CD14-positive monocyte (primary cell): ENCODE results near the gene HECW1. TPM values are rescaled to one million over a fixed set of nuclear protein-coding genes. Genes with fewer than 3 reads are reported as not detected.

Experiments used
- DNase-seq, 3 donors: peaks; one replicate each; pipeline ENCODE4 v3.0.0-alpha.2; 2011 to 2022
- H2AFZ ChIP-seq: 2 replicates; pipeline ENCODE4 v1.6.0; 2012; ENCODE audit warnings: mild to moderate bottlenecking, low read depth, low read length, inconsistent platforms; ENCODE audit not compliant: insufficient read depth, poor library complexity, severe bottlenecking
- H3K27ac ChIP-seq, 2 donors: 1 replicate in 1 of 2; 2 replicates in 1 of 2; pipeline ENCODE4 v1.5.1; 2012 to 2013; ENCODE audit warnings: low read length in 2 of 2, control low read depth in 1 of 2, inconsistent platforms in 1 of 2, low read depth in 1 of 2, mild to moderate bottlenecking in 1 of 2
- H3K27me3 ChIP-seq, 2 donors: one replicate each; pipeline versions ENCODE4 v1.6.0 to v1.6.1; 2011 to 2013; ENCODE audit warnings: low read length in 2 of 2; ENCODE audit not compliant: control insufficient read depth in 2 of 2, insufficient read depth in 2 of 2
- H3K36me3 ChIP-seq, 2 donors: replicated peaks in 1 of 2; 1 replicate in 1 of 2; 2 replicates in 1 of 2; pipeline versions ENCODE4 v1.5.1 to v1.6.1; 2012 to 2013; ENCODE audit warnings: low read length in 2 of 2, control low read depth in 1 of 2, inconsistent platforms in 1 of 2, mild to moderate bottlenecking in 1 of 2; ENCODE audit not compliant: insufficient read depth in 2 of 2, control insufficient read depth in 1 of 2
- H3K4me1 ChIP-seq, 2 donors: 1 replicate in 1 of 2; 2 replicates in 1 of 2; pipeline versions ENCODE4 v1.5.1 to v1.6.1; 2012 to 2013; ENCODE audit warnings: low read length in 2 of 2, control low read depth in 1 of 2, inconsistent platforms in 1 of 2, mild to moderate bottlenecking in 1 of 2, moderate library complexity in 1 of 2; ENCODE audit not compliant: insufficient read depth in 2 of 2, control insufficient read depth in 1 of 2
- H3K4me2 ChIP-seq: replicated peaks from 2 replicates; pipeline ENCODE3; 2012; ENCODE audit warnings: low read length, moderate library complexity, mild to moderate bottlenecking; ENCODE audit not compliant: poor library complexity, severe bottlenecking; ENCODE audit errors: extremely low read depth
- H3K4me3 ChIP-seq, 3 experiments: fragments of 200-600 bp in 1 of 3; sonication (generic) in 1 of 3; replicated peaks in 1 of 3; 1 replicate in 2 of 3; 2 replicates in 1 of 3; pipeline ENCODE4 v1.5.1; 2011 to 2013; ENCODE audit warnings: low read length in 3 of 3, mild to moderate bottlenecking in 3 of 3, control low read depth in 2 of 3, low read depth in 2 of 3, inconsistent platforms in 1 of 3, moderate library complexity in 1 of 3
- H3K79me2 ChIP-seq: 2 replicates; pipeline ENCODE4 v1.6.0; 2012; ENCODE audit warnings: mild to moderate bottlenecking, control low read depth, inconsistent platforms, low read length, moderate library complexity; ENCODE audit not compliant: insufficient read depth
- H3K9ac ChIP-seq: 2 replicates; pipeline ENCODE4 v1.6.0; 2017; ENCODE audit warnings: low read length, mild to moderate bottlenecking; ENCODE audit not compliant: insufficient read depth, poor library complexity, severe bottlenecking
- H3K9me3 ChIP-seq, 2 donors: replicated peaks in 1 of 2; 1 replicate in 1 of 2; 2 replicates in 1 of 2; pipeline versions ENCODE4 v1.5.1 to v1.6.1; 2012 to 2013; ENCODE audit warnings: low read length in 2 of 2, control low read depth in 1 of 2; ENCODE audit not compliant: control insufficient read depth in 1 of 2, insufficient read depth in 1 of 2
- H4K20me1 ChIP-seq: 2 replicates; pipeline ENCODE4 v1.6.0; 2012; ENCODE audit warnings: mild to moderate bottlenecking, low read length, control low read depth, moderate library complexity; ENCODE audit not compliant: insufficient read depth
- H3K27ac Mint-ChIP-seq, 7 donors: one replicate each; pipeline ENCODE4 v1.8.0; 2020; ENCODE audit warnings: mild to moderate bottlenecking in 7 of 7, mixed read lengths in 7 of 7, moderate library complexity in 6 of 7, inconsistent platforms in 2 of 7
- H3K27me3 Mint-ChIP-seq, 3 donors: one replicate each; pipeline ENCODE4 v1.8.0; 2021 to 2022; ENCODE audit warnings: low read depth in 3 of 3, mild to moderate bottlenecking in 3 of 3, mixed read lengths in 3 of 3, moderate library complexity in 3 of 3, inconsistent platforms in 1 of 3
- H3K36me3 Mint-ChIP-seq, 2 donors: one replicate each; pipeline ENCODE4 v1.8.0; 2020; ENCODE audit warnings: mixed read lengths in 2 of 2, inconsistent platforms in 1 of 2, mild to moderate bottlenecking in 1 of 2
- H3K4me1 Mint-ChIP-seq: one replicate; pipeline ENCODE4 v1.8.0; 2020; ENCODE audit warnings: mild to moderate bottlenecking, mixed read lengths
- H3K4me3 Mint-ChIP-seq, 2 donors: one replicate each; pipeline ENCODE4 v1.8.0; 2020; ENCODE audit warnings: mild to moderate bottlenecking in 2 of 2, mixed read lengths in 2 of 2, moderate library complexity in 1 of 2
- H3K9me3 Mint-ChIP-seq, 7 donors: one replicate each; pipeline ENCODE4 v1.8.0; 2020 to 2022; ENCODE audit warnings: mixed read lengths in 7 of 7, mild to moderate bottlenecking in 6 of 7, moderate library complexity in 6 of 7, inconsistent platforms in 2 of 7
- CTCF ChIP-seq: fragments of 200-600 bp; IDR thresholded peaks from one replicate; pipeline ENCODE4 v1.8.0; 2022; ENCODE audit warnings: antibody characterized with exemption, mild to moderate bottlenecking
- WGBS: methylation state at CpG from one replicate; pipeline ENCODE4 v1.1.5; 2013; ENCODE audit warnings: missing lambda C conversion rate; ENCODE audit not compliant: insufficient coverage; 5-methylcytosine and 5-hydroxymethylcytosine counted together
- intact Hi-C, 2 donors: fragments of 100-400 bp; cut with micrococcal nuclease; formaldehyde crosslinking; loops; one replicate each; pipeline versions ENCODE4 v1.15.0 to v1.15.1; 2023
- polyA plus RNA-seq, 3 donors: library from polyadenylated mRNA; depleted of rRNA in 1 of 3; unstranded in 2 of 3; stranded (reverse) in 1 of 3; fragments of 300-500 nt in 2 of 3; fragments of >200 nt in 1 of 3; fragmentation: Illumina TruSeq in 2 of 3; gene quantifications; 1 replicate in 2 of 3; 2 replicates in 1 of 3; pipeline ENCODE4 v1.2.3, GENCODE V29; 2012 to 2021

Gene HECW1
- polyA plus RNA-seq, 3 donors, result not detected

GRCh38 chr7:43317075-43317474 is 204.6 kb downstream of the HECW1 start:
- no peaks in the 10 kb centered on the region for H3K9me3 ChIP-seq
- no peak overlapping the region for H3K27ac ChIP-seq
- 95% methylated on average over 5 of the region's 6 CpGs for WGBS
- no peaks in the 10 kb centered on the region for H3K79me2 ChIP-seq
- H3K36me3 ChIP-seq, result no peaks in the 10 kb centered on the region
- no peak overlapping the region for H3K27ac Mint-ChIP-seq
- no peak for DNase-seq
- H3K27me3 ChIP-seq, result no peaks in the 10 kb centered on the region
- no peak overlapping the region for H3K4me2 ChIP-seq
- no peak overlapping the region for H3K4me3 Mint-ChIP-seq
- H3K9me3 Mint-ChIP-seq, result peaks cover 0 to 2% (median 0%) of the 10 kb centered on the region in 7 donors
- no peaks in the 10 kb centered on the region for H3K4me1 ChIP-seq
- no peak overlapping the region for H3K4me3 ChIP-seq
- H4K20me1 ChIP-seq, result no peaks in the 10 kb centered on the region
- no peak overlapping the region for H3K9ac ChIP-seq
- H3K36me3 Mint-ChIP-seq, result no peaks in the 10 kb centered on the region
- no peak overlapping the region for H2AFZ ChIP-seq
- H3K4me1 Mint-ChIP-seq, result no peaks in the 10 kb centered on the region
- TF ChIP-seq CTCF, result no peak
- intact Hi-C loops, result no loop called here
- peaks cover 0 to 1% (median 0%) of the 10 kb centered on the region in 3 donors for H3K27me3 Mint-ChIP-seq

GRCh38 chr7:43318188-43318770 is 205.8 kb downstream of the HECW1 start:
- Histone ChIP-seq H3K9ac (no peak overlapping the region), H3K9me3 (no peaks in the 10 kb centered on the region), H3K4me3 (no peak overlapping the region), H3K4me1 (no peaks in the 10 kb centered on the region), H3K36me3 (no peaks in the 10 kb centered on the region), H2AFZ (no peak overlapping the region), H3K27ac (no peak overlapping the region), H3K79me2 (no peaks in the 10 kb centered on the region), H3K27me3 (no peaks in the 10 kb centered on the region), H4K20me1 (no peaks in the 10 kb centered on the region), H3K4me2 (no peak overlapping the region)
- H3K4me3 Mint-ChIP-seq, result no peak overlapping the region
- H3K9me3 Mint-ChIP-seq, result peaks cover 0 to 2% (median 0%) of the 10 kb centered on the region in 7 donors
- intact Hi-C loops, result no loop called here
- no peak for DNase-seq
- TF ChIP-seq CTCF, result no peak
- peaks cover 0 to 1% (median 0%) of the 10 kb centered on the region in 3 donors for H3K27me3 Mint-ChIP-seq
- 44% methylated on average over 2 of the region's 3 CpGs for WGBS
- H3K4me1 Mint-ChIP-seq, result no peaks in the 10 kb centered on the region
- no peak overlapping the region for H3K27ac Mint-ChIP-seq
- H3K36me3 Mint-ChIP-seq, result no peaks in the 10 kb centered on the region
